Measurements from ENCODE around the gene PALM3. TPM values are rescaled to one million over a fixed set of nuclear protein-coding genes. Genes with fewer than 3 reads are reported as not detected.

Gene PALM3
- total and polyA plus RNA-seq, 2 experiments from 2014 or later = 16.6 to 45.8 TPM

- Mint-ChIP-seq H3K4me3 (peak overlapping the region; percentile 91), H3K36me3 (ENCODE audit: low read depth) (peaks cover 32% of the 10 kb centered on the region), H3K4me1 (peaks cover 12% of the 10 kb centered on the region), H3K27ac (no peak overlapping the region), H3K9me3 (peaks cover 15% of the 10 kb centered on the region), H3K27me3 (ENCODE audit: insufficient read depth, low read depth, poor library complexity) (peaks cover 23% of the 10 kb centered on the region)
- Histone ChIP-seq H3K79me2 (replicated peaks; ENCODE audit: insufficient read depth) (no peaks in the 10 kb centered on the region), H3K27me3 (ENCODE audit: insufficient read depth) (peaks cover 16% of the 10 kb centered on the region), H3K4me3 (peak overlapping the region; percentile 93), H3K9me2 (ENCODE audit: insufficient read depth) (no peaks in the 10 kb centered on the region), H3K4me1 (ENCODE audit: insufficient read depth) (peaks cover 8% of the 10 kb centered on the region), H3K27ac (ENCODE audit: low read depth) (no peak overlapping the region), H2AFZ (peak overlapping the region; percentile 90; the same call in 1 of the 2 replicates), H4K20me1 (replicated peaks; ENCODE audit: insufficient read depth) (peaks cover 6% of the 10 kb centered on the region; the same call in 1 of the 2 replicates), H3K4me2 (peak overlapping the region; percentile 99), H3F3A (replicated peaks; ENCODE audit: low read depth) (peaks cover 27% of the 10 kb centered on the region), H3K36me3 (ENCODE audit: insufficient read depth) (peaks cover 9% of the 10 kb centered on the region; the same call in 1 of the 2 replicates)
- ATAC-seq = peak; percentile 25
- TF ChIP-seq REST (IDR thresholded peaks at IDR 0.05; ENCODE audit: unreplicated experiment) = no peak
- no peak for TF ChIP-seq NANOG (IDR thresholded peaks at IDR 0.05; ENCODE audit: borderline replicate concordance)
- no peak for TF ChIP-seq JUNB (IDR thresholded peaks at IDR 0.05; ENCODE audit: unreplicated experiment)
- no peak for TF ChIP-seq ZNF331 (CRISPR knock-in tag; IDR thresholded peaks at IDR 0.05; ENCODE audit: low read depth)
- peak; percentile 25; the same call in 1 of the 2 replicates for TF ChIP-seq ETS1 (IDR thresholded peaks at IDR 0.05)
- peak; percentile 32 to 42 for TF ChIP-seq CTCF (conservative IDR thresholded peaks at IDR 0.05; ENCODE audit: low read depth in 2 of 2)
- TF ChIP-seq POLR2AphosphoS5 (IDR thresholded peaks at IDR 0.05; ENCODE audit: low read depth) = peak; percentile 31; the same call in 1 of the 2 replicates
- DNase-seq (ENCODE audit: low spot score) = peak; percentile 65
Observed at GRCh38 chr19:14091813-14092462, 30.1 kb upstream of the PALM3 start.

Measured in GM23338 (cell line).